ENCODE measurements around the gene RUSC2.

GRCh38 chr9:35508069-35508468 is 18.2 kb downstream of the RUSC2 start:
- no peak for TF ChIP-seq EZH2 (IDR thresholded peaks at IDR 0.05; ENCODE audit: borderline replicate concordance, insufficient read depth, low read depth, low read length, poor library complexity, severe bottlenecking)
- TF ChIP-seq, protein P1, sequence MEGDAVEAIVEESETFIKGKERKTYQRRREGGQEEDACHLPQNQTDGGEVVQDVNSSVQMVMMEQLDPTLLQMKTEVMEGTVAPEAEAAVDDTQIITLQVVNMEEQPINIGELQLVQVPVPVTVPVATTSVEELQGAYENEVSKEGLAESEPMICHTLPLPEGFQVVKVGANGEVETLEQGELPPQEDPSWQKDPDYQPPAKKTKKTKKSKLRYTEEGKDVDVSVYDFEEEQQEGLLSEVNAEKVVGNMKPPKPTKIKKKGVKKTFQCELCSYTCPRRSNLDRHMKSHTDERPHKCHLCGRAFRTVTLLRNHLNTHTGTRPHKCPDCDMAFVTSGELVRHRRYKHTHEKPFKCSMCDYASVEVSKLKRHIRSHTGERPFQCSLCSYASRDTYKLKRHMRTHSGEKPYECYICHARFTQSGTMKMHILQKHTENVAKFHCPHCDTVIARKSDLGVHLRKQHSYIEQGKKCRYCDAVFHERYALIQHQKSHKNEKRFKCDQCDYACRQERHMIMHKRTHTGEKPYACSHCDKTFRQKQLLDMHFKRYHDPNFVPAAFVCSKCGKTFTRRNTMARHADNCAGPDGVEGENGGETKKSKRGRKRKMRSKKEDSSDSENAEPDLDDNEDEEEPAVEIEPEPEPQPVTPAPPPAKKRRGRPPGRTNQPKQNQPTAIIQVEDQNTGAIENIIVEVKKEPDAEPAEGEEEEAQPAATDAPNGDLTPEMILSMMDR (IDR thresholded peaks at IDR 0.05) = no peak

Measured in B cell (primary cell).